H54 (cell line): ENCODE measurements around the gene ECHDC1.

Experiments
- DNase-seq: peaks from one replicate; pipeline ENCODE4 v3.0.0; 2011; ENCODE audit warnings: low spot score, mixed read lengths; ENCODE audit not compliant: insufficient read length
- FAIRE-seq: peaks from 3 replicates; lab custom pipeline; 2011; peaks lifted over from hg19 to GRCh38; lab: Jason Lieb, UNC
- POLR2A ChIP-seq: IDR thresholded peaks from 2 replicates; pipeline ENCODE4 v1.6.1; 2011; ENCODE audit warnings: low read depth, mild to moderate bottlenecking, low read length

The ECHDC1 gene

DNA sequence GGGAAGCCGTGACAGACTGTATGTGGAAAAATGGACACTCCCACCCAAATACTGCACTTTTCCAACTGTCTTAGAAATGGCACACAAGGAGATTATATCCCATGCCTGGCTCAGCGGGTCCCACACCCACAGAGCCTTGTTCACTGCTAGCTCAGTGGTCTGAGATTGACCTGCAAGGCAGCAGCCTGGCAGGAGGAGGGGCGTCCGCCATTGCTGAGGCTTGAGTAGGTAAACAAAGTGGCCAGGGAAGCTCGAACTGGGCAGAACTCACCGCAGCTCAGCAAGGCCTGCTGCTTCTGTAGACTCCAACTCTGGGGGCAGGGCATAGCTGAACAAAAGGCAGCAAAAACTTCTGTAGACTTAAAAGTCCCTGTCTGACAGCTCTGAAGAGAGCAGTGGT lies 88.1 kb downstream of the ECHDC1 start:
- no peak for FAIRE-seq
- no peak for TF ChIP-seq POLR2A

DNA sequence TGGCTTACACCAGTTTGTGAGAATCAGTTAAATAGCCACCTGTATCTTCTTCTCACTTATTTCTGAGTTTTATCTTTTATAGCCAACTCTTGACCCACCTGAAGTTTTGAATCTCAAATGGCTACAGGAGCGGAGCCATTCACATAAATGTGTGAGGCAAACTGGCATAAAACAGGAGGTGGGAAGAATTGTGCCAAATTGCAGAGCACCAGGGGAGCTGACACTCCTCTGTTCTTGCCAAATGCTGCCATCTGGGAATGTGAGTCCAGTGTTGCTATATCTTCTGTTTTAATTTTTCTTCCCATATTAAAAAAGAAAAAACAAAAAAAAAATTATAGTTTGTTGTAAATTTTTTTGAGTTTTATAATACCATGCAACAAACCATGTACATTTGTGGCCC lies 93.8 kb downstream of the ECHDC1 start:
- no peak for FAIRE-seq
- no peak for TF ChIP-seq POLR2A
- DNase-seq, result no peak

More for the DNA sequence above, 88.1 kb downstream of the ECHDC1 start:
- no peak for DNase-seq

DNA sequence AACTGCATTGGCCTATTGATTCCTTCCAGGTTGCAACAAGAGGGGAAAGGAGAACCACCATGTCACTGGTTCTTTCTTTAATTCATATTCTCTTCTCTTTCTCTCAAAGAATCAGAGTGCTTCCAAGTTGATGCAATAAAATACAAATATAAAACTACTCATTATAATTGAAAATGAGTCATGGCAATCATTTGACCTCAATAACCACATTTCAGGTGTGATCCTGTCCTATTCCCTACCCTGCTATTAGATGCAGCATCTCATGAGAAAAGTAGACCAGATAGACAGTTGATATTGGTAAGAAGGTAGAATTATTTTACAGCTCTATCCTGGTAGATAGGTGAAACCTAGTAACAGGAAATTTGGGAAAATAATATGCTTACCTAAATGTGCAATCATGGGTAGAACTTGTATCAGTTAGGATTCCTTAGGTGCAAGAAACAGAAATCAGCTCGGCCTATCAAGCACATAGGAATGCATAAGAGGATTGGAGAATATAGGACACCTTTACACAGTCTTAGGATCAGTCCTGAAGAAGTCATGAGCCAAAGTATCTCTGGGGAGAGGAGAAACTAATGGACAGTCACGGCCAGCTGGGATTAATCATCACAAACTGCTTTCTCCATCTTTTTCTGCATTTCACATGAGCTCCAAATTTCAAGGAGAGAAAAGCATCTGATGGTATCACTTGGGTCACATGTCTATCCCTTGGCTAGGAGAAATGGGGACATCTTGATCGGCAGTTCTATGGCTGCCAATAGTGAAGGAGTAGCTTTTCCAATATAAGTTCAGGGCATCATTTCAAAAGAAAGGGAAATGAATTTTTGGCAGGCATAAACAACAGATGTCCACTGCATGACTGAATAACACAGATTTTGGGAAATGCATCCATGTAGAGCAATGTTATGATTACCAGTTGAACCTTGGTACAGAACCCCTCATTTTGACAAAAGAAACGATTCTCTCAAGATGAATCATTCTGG lies 96.0 kb downstream of the ECHDC1 start:
- FAIRE-seq, result no peak
- no peak for DNase-seq
- TF ChIP-seq POLR2A, result no peak

DNA sequence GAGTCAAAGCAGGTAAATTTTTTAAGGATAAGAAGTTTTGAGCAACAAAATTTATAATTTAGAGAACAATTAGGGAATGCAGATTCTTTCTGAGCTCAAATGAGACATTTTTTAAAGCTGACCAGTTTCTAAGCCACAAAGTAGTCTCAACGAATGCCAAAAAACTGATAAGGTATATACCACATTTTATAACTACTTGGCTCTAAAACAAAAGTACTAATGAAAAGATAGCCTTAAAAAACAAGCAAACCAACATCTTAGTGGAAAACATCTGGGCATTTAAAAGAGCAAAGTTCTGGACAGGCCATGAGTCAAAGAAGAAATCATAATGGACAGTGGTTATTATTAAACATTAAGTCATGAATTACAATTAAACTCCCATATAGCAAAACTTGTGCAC lies 99.9 kb downstream of the ECHDC1 start:
- no peak for TF ChIP-seq POLR2A
- FAIRE-seq, result no peak
- no peak for DNase-seq
